ENCODE results near the gene SLC22A1. TPM values are rescaled to one million over a fixed set of nuclear protein-coding genes. Genes with fewer than 3 reads are reported as not detected.
"Not testable (repeated sequence)": the region's sequence is repeated elsewhere in the genome, so short reads cannot be mapped to it uniquely, and the experiment has no call there.

Gene SLC22A1
- total RNA-seq, 1 experiment from 2014 or later: 0.98 TPM

DNA sequence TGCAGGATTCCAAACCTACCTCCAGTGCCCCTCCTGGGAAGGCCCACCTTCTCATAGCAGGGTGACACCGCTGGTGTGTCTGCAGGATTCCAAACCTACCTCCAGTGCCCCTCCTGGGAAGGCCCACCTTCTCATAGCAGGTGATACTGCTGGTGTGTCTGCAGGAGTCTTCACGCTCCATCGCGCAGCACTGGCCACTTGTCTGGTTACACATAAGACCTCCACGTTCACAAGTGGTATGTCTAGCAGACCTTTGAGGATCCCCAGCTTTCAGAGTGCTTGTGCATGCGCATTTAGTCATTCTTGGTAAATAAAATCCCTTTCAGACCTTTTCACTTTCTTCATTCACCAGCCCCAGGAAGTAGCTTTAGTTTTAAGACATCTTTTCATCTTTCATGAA lies 29.4 kb upstream of the SLC22A1 start:
- H3K4me3 ChIP-seq (ENCODE audit: low read depth in 2 of 2, low read length in 2 of 2); H3K36me3 ChIP-seq (ENCODE audit: control insufficient read depth, insufficient read depth, low read length); ATAC-seq; H3K27me3 ChIP-seq (ENCODE audit: control insufficient read depth, insufficient read depth, low read length); H3K27ac ChIP-seq (ENCODE audit: low read length); in situ Hi-C loops (cut with HindIII; ENCODE audit: low pct_unique_long_range_greater_than_20kb, low sequenced_read_pairs); BruUV-seq (replicated peaks); CTCF ChIA-PET; DNase-seq (ENCODE audit: low read depth, low spot score); H3K4me1 ChIP-seq (ENCODE audit: control insufficient read depth, insufficient read depth, low read length); H3K9me3 ChIP-seq (ENCODE audit: control insufficient read depth, insufficient read depth, low read depth, low read length); intact Hi-C loops (cut with micrococcal nuclease; ENCODE audit: unreplicated experiment); POLR2A ChIA-PET: not testable (repeated sequence)

GRCh38 chr6:160092602-160093001 lies 29.0 kb upstream of the SLC22A1 start:
- no peak for ATAC-seq
- H3K27ac ChIP-seq (ENCODE audit: low read length): no peak overlapping the region
- in situ Hi-C loops (cut with HindIII; ENCODE audit: low pct_unique_long_range_greater_than_20kb, low sequenced_read_pairs) (no loop called here), intact Hi-C loops (cut with micrococcal nuclease; ENCODE audit: unreplicated experiment) (no loop called here)
- peaks cover 8% of the 10 kb centered on the region for H3K36me3 ChIP-seq (ENCODE audit: control insufficient read depth, insufficient read depth, low read length)
- H3K27me3 ChIP-seq (ENCODE audit: control insufficient read depth, insufficient read depth, low read length): no peaks in the 10 kb centered on the region
- H3K4me3 ChIP-seq (ENCODE audit: low read depth in 2 of 2, low read length in 2 of 2): no peak overlapping the region
- POLR2A ChIA-PET: no interaction called here
- no peak for DNase-seq (ENCODE audit: low read depth, low spot score)
- CTCF ChIA-PET: no interaction called here
- H3K4me1 ChIP-seq (ENCODE audit: control insufficient read depth, insufficient read depth, low read length): no peaks in the 10 kb centered on the region
- no TSS peak for BruUV-seq (replicated peaks)
- H3K9me3 ChIP-seq (ENCODE audit: control insufficient read depth, insufficient read depth, low read depth, low read length): no peaks in the 10 kb centered on the region
- TF ChIP-seq REST (IDR thresholded peaks at IDR 0.05; ENCODE audit: insufficient read depth in 1 of 2, low read depth in 2 of 2, low read length in 1 of 2) (no peak), SIN3A (IDR thresholded peaks at IDR 0.05; ENCODE audit: borderline replicate concordance, insufficient read depth, low read depth, low read length) (no peak), TCF7L2 (IDR thresholded peaks at IDR 0.05; ENCODE audit: low read depth, low read length) (no peak), CTCF (IDR thresholded peaks at IDR 0.05) (no peak), POLR2AphosphoS5 (IDR thresholded peaks at IDR 0.05; ENCODE audit: low read depth, low read length) (no peak)

DNA sequence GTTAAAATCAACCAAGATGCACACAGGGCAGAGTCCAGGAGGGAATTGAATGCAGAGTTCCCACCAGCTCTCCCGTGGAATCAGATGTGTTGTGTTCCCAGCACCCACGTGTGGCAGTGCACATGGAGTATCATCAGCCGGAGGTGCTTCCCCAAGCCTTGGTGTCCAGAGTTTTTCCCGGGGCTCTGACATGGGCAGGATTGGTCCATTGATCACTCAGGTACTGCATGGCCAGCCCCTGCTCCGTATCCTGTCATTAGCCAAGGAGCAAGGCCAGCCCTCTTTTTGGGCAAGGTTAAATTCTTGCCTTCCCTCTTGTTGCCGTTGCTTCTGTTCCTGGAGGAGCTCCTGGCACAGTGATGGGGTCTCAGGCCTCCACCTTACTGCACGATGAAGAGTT lies 28.6 kb upstream of the SLC22A1 start:
- ATAC-seq: no peak
- peaks cover 8% of the 10 kb centered on the region for H3K36me3 ChIP-seq (ENCODE audit: control insufficient read depth, insufficient read depth, low read length)
- no peak overlapping the region for H3K27ac ChIP-seq (ENCODE audit: low read length)
- BruUV-seq (replicated peaks): no TSS peak
- TF ChIP-seq SIN3A (IDR thresholded peaks at IDR 0.05; ENCODE audit: borderline replicate concordance, insufficient read depth, low read depth, low read length): no peak
- TF ChIP-seq POLR2AphosphoS5 (IDR thresholded peaks at IDR 0.05; ENCODE audit: low read depth, low read length): no peak
- TF ChIP-seq TCF7L2 (IDR thresholded peaks at IDR 0.05; ENCODE audit: low read depth, low read length): no peak
- no peak for TF ChIP-seq REST (IDR thresholded peaks at IDR 0.05; ENCODE audit: insufficient read depth in 1 of 2, low read depth in 2 of 2, low read length in 1 of 2)
- no peak for TF ChIP-seq CTCF (IDR thresholded peaks at IDR 0.05)
- no peaks in the 10 kb centered on the region for H3K27me3 ChIP-seq (ENCODE audit: control insufficient read depth, insufficient read depth, low read length)
- no peak for DNase-seq (ENCODE audit: low read depth, low spot score)
- no peaks in the 10 kb centered on the region for H3K4me1 ChIP-seq (ENCODE audit: control insufficient read depth, insufficient read depth, low read length)
- intact Hi-C loops (cut with micrococcal nuclease; ENCODE audit: unreplicated experiment): no loop called here
- no peaks in the 10 kb centered on the region for H3K9me3 ChIP-seq (ENCODE audit: control insufficient read depth, insufficient read depth, low read depth, low read length)
- ChIA-PET POLR2A (no interaction called here), CTCF (no interaction called here)
- in situ Hi-C loops (cut with HindIII; ENCODE audit: low pct_unique_long_range_greater_than_20kb, low sequenced_read_pairs): no loop called here
- no peak overlapping the region for H3K4me3 ChIP-seq (ENCODE audit: low read depth in 2 of 2, low read length in 2 of 2)

Data from Panc1 (cell line).